HepG2 (cell line): Measurements from ENCODE around the gene OAS3. TPM values are rescaled to one million over a fixed set of nuclear protein-coding genes. Genes with fewer than 3 reads are reported as not detected.

ENCODE experiments used
- ATAC-seq: fragments of 200-7000 bp; cut with Tn5 transposase; 3 replicates; pipeline ENCODE4 v1.9.1; 2020; ENCODE audit warnings: mild to moderate bottlenecking, moderate library complexity
- BruUV-seq: library from RNA; stranded (reverse); fragments of 400-500 nt; replicated peaks from 2 replicates; lab custom pipeline; 2021; lab: Mats Ljungman, UMichigan
- CTCF ChIA-PET: fragments of 300-600 bp; formaldehyde crosslinking; extraction: SDS; loops from one replicate; lab custom pipeline; 2021; ENCODE audit warnings: low total read pairs, inconsistent platforms, low intra/inter-chr PET ratio; lab: Yijun Ruan, JAX
- POLR2A ChIA-PET: fragments of 350-600 bp; sonication (Branson Sonifier 250); formaldehyde crosslinking; loops from one replicate; lab custom pipeline; 2020; ENCODE audit warnings: antibody characterized with exemption, inconsistent platforms; lab: Yijun Ruan, JAX
- DNase-seq: peaks from one replicate; pipeline ENCODE4 v3.0.0-alpha.2; 2015; ENCODE audit warnings: low spot score
- FAIRE-seq: peaks from 3 replicates; lab custom pipeline; 2011; peaks lifted over from hg19 to GRCh38; lab: Jason Lieb, UNC
- H2AFZ ChIP-seq: one replicate; pipeline ENCODE4 v1.6.1; 2011; ENCODE audit warnings: low read length, inconsistent platforms
- H3K27ac ChIP-seq: fragments of 300-600 bp; 3 replicates; pipeline ENCODE4 v1.8.0; 2011; ENCODE audit warnings: mixed run types, mild to moderate bottlenecking, mixed read lengths, low read length, inconsistent platforms; ENCODE audit not compliant: insufficient read depth; ENCODE audit errors: extremely low read length
- H3K27me3 ChIP-seq, 2 experiments: fragments of 200-600 bp in 1 of 2; 2 replicates in 1 of 2; 3 replicates in 1 of 2; pipeline versions ENCODE4 v1.6.0 to v1.8.0; 2011; ENCODE audit warnings: low read length in 2 of 2, mild to moderate bottlenecking in 2 of 2, moderate library complexity in 2 of 2, inconsistent platforms in 1 of 2; ENCODE audit not compliant: insufficient read depth in 2 of 2, control insufficient read depth in 1 of 2
- H3K36me3 ChIP-seq, 2 experiments: fragments of 200-600 bp in 1 of 2; replicated peaks in 1 of 2; 2 replicates in 1 of 2; 3 replicates in 1 of 2; pipeline versions ENCODE4 v1.5.1 to v1.8.0; 2011; ENCODE audit warnings: low read length in 2 of 2, inconsistent platforms in 1 of 2; ENCODE audit not compliant: insufficient read depth in 2 of 2, control insufficient read depth in 1 of 2
- H3K4me1 ChIP-seq: 2 replicates; pipeline ENCODE4 v1.5.1; 2012; ENCODE audit warnings: low read length, inconsistent platforms; ENCODE audit not compliant: insufficient read depth
- H3K4me2 ChIP-seq: 2 replicates; pipeline ENCODE4 v1.6.0; 2011; ENCODE audit warnings: low read depth, low read length, inconsistent platforms
- H3K4me3 ChIP-seq, 3 experiments: fragments of 200-600 bp in 1 of 3; sonication (generic), shearing (Covaris generic) in 1 of 3; replicated peaks in 1 of 3; 2 replicates each; pipeline ENCODE4 v1.5.1; 2011 to 2016; ENCODE audit warnings: low read length in 3 of 3, inconsistent platforms in 2 of 3, low read depth in 2 of 3, mild to moderate bottlenecking in 2 of 3, control low read depth in 1 of 3, mixed read lengths in 1 of 3; ENCODE audit not compliant: insufficient read depth in 1 of 3
- H3K79me2 ChIP-seq: one replicate; pipeline ENCODE4 v1.6.1; 2011; ENCODE audit warnings: low read length, inconsistent platforms; ENCODE audit not compliant: insufficient read depth
- H3K9ac ChIP-seq: 2 replicates; pipeline ENCODE4 v1.6.0; 2011; ENCODE audit warnings: mild to moderate bottlenecking, low read depth, low read length, inconsistent platforms; ENCODE audit not compliant: insufficient read depth
- H3K9me3 ChIP-seq: 2 replicates; pipeline ENCODE4 v1.5.1; 2012; ENCODE audit warnings: mild to moderate bottlenecking, low read length
- H4K20me1 ChIP-seq: 2 replicates; pipeline ENCODE4 v1.6.0; 2011; ENCODE audit warnings: inconsistent platforms, mild to moderate bottlenecking, low read length, moderate library complexity; ENCODE audit not compliant: insufficient read depth
- GFI1 ChIP-seq: sonication (generic); formaldehyde crosslinking; IDR thresholded peaks from 2 replicates; pipeline ENCODE4 v1.5.0; 2020; ENCODE audit warnings: missing genetic modification reagents, mild to moderate bottlenecking, borderline replicate concordance
- HNRNPH1 ChIP-seq: fragments of 200-400 bp; formaldehyde crosslinking; optimal IDR thresholded peaks from 2 replicates; pipeline ENCODE3; 2017; ENCODE audit warnings: mild to moderate bottlenecking, low read depth, low read length
- KDM2A ChIP-seq: sonication (generic); formaldehyde crosslinking; IDR thresholded peaks from 2 replicates; pipeline ENCODE4 v1.4.0; 2020; ENCODE audit warnings: low read depth, missing genetic modification reagents, borderline replicate concordance
- MXI1 ChIP-seq: IDR thresholded peaks from 3 replicates; pipeline ENCODE4 v1.6.1; 2012; ENCODE audit warnings: low read depth, low read length, inconsistent platforms, borderline replicate concordance
- ZNF12 ChIP-seq: sonication (generic); formaldehyde crosslinking; IDR thresholded peaks from 2 replicates; pipeline ENCODE4 v1.5.0; 2020; ENCODE audit warnings: missing genetic modification reagents
- ZNF446 ChIP-seq: sonication (generic); formaldehyde crosslinking; IDR thresholded peaks from 2 replicates; pipeline ENCODE4 v1.5.0; 2020; ENCODE audit warnings: mild to moderate bottlenecking, missing genetic modification reagents
- ZNF530 ChIP-seq: sonication (generic); formaldehyde crosslinking; IDR thresholded peaks from 2 replicates; pipeline ENCODE4 v1.5.0; 2020; ENCODE audit warnings: low read depth, mild to moderate bottlenecking, missing genetic modification reagents
- WGBS: methylation state at CpG from one replicate; pipeline ENCODE4 v1.1.6; 2017; ENCODE audit warnings: low lambda C conversion rate; 5-methylcytosine and 5-hydroxymethylcytosine counted together
- in situ Hi-C: cut with HindIII; loops from 2 replicates; pipeline ENCODE4 v1.10.0; 2017; ENCODE audit warnings: low pct_unique_long_range_greater_than_20kb; ENCODE audit not compliant: extremely low pct_ligation_motif_present
- intact Hi-C: fragments of 100-400 bp; cut with micrococcal nuclease; formaldehyde crosslinking; loops from one replicate; pipeline ENCODE4 v1.10.0; 2022; ENCODE audit not compliant: unreplicated experiment
- polyA plus RNA-seq, 8 experiments: library from polyadenylated mRNA; depleted of rRNA in 3 of 8; stranded (reverse) in 7 of 8; unstranded in 1 of 8; fragments of >200 nt; fragmentation: Illumina TruSeq in 4 of 8; extraction: Trizol in 4 of 8; gene quantifications; 2 replicates each; pipeline versions ENCODE4 v1.2.1 to v1.2.3, GENCODE V29; 2011 to 2016; ENCODE audit warnings: low read depth in 4 of 8, missing spikeins in 1 of 8, mixed read lengths in 1 of 8; ENCODE audit not compliant: insufficient read depth in 1 of 8
- total RNA-seq, 5 experiments: library from RNA; depleted of rRNA; stranded (reverse); fragments of >200 nt; fragmentation: Illumina TruSeq; extraction: Trizol; gene quantifications; 2 replicates each; pipeline ENCODE4 v1.2.3, GENCODE V29; 2016; ENCODE audit warnings: low read depth in 1 of 5
- TF ChIP-seq, protein P1 (sequence below): IDR thresholded peaks from 2 replicates; pipeline ENCODE4 v1.6.1; 2016; ENCODE audit warnings: mild to moderate bottlenecking
- TF ChIP-seq, protein P2 (sequence below): sonication (generic); formaldehyde crosslinking; conservative IDR thresholded peaks from 2 replicates; pipeline ENCODE4 v1.8.0; 2022; ENCODE audit warnings: low read depth, missing genetic modification reagents
- TF ChIP-seq, protein P3 (sequence below), 2 experiments: fragments of 450-650 bp in 1 of 2; sonication (generic) in 1 of 2; formaldehyde crosslinking; IDR thresholded peaks; 2 replicates each; pipeline versions ENCODE4 v1.5.0 to v1.8.0; 2020 to 2022; ENCODE audit warnings: mild to moderate bottlenecking in 1 of 2, missing genetic modification reagents in 1 of 2
- TF ChIP-seq, protein P4 (sequence below): sonication (generic); formaldehyde crosslinking; IDR thresholded peaks from one replicate; pipeline ENCODE4 v1.5.1; 2020; ENCODE audit warnings: mild to moderate bottlenecking, missing genetic modification reagents; ENCODE audit errors: not compliant biosample characterization

OAS3 gene
- total and polyA plus RNA-seq, 2 of the 13 experiments (the other 11 are each of a cell fraction or from before 2014, with no cell fraction given) = 4.8 to 10.5 TPM

DNA sequence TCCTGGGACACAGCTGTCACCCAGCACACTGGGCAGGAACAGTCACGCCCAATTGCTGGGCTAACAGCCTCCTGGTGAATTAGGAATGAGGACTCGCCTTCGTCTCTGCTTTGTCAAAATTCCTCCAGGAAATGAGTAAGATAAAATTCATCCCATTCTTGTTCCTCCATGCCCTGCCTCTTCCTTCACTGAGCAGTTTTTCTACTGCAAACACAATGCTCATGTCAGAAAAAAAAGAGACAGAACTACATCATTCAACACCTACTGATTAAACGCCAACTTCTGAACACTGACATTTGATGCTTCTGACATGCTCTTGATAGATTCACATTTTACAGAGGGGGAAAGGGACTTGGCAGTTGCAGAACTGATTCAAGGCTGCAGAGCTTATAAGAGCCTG lies 80.8 kb downstream of the OAS3 start (continued):
- TF ChIP-seq, protein P1, sequence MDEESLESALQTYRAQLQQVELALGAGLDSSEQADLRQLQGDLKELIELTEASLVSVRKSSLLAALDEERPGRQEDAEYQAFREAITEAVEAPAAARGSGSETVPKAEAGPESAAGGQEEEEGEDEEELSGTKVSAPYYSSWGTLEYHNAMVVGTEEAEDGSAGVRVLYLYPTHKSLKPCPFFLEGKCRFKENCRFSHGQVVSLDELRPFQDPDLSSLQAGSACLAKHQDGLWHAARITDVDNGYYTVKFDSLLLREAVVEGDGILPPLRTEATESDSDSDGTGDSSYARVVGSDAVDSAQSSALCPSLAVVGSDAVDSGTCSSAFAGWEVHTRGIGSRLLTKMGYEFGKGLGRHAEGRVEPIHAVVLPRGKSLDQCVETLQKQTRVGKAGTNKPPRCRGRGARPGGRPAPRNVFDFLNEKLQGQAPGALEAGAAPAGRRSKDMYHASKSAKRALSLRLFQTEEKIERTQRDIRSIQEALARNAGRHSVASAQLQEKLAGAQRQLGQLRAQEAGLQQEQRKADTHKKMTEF (CRISPR knock-in tag) = no peak

DNA sequence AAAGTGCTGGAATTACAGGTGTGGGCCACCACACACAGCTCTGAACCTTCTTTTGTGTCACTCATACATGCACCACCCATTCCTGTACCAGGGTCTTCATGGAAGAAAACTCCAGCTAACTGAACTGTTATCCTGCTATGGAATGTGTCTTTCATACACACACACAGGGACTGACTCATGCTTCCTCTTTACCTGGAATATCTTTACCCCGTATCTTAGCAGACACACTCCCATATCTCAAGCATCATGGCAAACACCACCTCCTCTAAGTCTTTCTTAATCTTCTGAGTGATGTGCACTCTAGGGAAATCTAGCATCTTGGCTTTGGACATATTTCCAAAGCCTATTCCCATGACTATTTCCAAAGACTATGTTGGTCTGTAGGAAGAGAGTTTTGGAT lies 83.2 kb downstream of the OAS3 start:
- BruUV-seq = no TSS peak
- 0% methylated on average over 1 of the region's 1 CpG for WGBS
- no peak for FAIRE-seq
- TF ChIP-seq KDM2A (CRISPR knock-in tag) = no peak
- TF ChIP-seq, protein P2, sequence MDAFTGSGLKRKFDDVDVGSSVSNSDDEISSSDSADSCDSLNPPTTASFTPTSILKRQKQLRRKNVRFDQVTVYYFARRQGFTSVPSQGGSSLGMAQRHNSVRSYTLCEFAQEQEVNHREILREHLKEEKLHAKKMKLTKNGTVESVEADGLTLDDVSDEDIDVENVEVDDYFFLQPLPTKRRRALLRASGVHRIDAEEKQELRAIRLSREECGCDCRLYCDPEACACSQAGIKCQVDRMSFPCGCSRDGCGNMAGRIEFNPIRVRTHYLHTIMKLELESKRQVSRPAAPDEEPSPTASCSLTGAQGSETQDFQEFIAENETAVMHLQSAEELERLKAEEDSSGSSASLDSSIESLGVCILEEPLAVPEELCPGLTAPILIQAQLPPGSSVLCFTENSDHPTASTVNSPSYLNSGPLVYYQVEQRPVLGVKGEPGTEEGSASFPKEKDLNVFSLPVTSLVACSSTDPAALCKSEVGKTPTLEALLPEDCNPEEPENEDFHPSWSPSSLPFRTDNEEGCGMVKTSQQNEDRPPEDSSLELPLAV (CRISPR knock-in tag) = no peak
- TF ChIP-seq ZNF446 = no peak
- TF ChIP-seq HNRNPH1 = no peak
- TF ChIP-seq, protein P3, sequence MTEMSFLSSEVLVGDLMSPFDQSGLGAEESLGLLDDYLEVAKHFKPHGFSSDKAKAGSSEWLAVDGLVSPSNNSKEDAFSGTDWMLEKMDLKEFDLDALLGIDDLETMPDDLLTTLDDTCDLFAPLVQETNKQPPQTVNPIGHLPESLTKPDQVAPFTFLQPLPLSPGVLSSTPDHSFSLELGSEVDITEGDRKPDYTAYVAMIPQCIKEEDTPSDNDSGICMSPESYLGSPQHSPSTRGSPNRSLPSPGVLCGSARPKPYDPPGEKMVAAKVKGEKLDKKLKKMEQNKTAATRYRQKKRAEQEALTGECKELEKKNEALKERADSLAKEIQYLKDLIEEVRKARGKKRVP (CRISPR knock-in tag; IDR thresholded peaks at IDR 0.05) = no peak
- TF ChIP-seq ZNF12 = no peak
- no peak for TF ChIP-seq GFI1 (CRISPR knock-in tag)
- no peak for TF ChIP-seq ZNF530 (CRISPR knock-in tag)
- TF ChIP-seq MXI1 = no peak
- TF ChIP-seq, protein P4, sequence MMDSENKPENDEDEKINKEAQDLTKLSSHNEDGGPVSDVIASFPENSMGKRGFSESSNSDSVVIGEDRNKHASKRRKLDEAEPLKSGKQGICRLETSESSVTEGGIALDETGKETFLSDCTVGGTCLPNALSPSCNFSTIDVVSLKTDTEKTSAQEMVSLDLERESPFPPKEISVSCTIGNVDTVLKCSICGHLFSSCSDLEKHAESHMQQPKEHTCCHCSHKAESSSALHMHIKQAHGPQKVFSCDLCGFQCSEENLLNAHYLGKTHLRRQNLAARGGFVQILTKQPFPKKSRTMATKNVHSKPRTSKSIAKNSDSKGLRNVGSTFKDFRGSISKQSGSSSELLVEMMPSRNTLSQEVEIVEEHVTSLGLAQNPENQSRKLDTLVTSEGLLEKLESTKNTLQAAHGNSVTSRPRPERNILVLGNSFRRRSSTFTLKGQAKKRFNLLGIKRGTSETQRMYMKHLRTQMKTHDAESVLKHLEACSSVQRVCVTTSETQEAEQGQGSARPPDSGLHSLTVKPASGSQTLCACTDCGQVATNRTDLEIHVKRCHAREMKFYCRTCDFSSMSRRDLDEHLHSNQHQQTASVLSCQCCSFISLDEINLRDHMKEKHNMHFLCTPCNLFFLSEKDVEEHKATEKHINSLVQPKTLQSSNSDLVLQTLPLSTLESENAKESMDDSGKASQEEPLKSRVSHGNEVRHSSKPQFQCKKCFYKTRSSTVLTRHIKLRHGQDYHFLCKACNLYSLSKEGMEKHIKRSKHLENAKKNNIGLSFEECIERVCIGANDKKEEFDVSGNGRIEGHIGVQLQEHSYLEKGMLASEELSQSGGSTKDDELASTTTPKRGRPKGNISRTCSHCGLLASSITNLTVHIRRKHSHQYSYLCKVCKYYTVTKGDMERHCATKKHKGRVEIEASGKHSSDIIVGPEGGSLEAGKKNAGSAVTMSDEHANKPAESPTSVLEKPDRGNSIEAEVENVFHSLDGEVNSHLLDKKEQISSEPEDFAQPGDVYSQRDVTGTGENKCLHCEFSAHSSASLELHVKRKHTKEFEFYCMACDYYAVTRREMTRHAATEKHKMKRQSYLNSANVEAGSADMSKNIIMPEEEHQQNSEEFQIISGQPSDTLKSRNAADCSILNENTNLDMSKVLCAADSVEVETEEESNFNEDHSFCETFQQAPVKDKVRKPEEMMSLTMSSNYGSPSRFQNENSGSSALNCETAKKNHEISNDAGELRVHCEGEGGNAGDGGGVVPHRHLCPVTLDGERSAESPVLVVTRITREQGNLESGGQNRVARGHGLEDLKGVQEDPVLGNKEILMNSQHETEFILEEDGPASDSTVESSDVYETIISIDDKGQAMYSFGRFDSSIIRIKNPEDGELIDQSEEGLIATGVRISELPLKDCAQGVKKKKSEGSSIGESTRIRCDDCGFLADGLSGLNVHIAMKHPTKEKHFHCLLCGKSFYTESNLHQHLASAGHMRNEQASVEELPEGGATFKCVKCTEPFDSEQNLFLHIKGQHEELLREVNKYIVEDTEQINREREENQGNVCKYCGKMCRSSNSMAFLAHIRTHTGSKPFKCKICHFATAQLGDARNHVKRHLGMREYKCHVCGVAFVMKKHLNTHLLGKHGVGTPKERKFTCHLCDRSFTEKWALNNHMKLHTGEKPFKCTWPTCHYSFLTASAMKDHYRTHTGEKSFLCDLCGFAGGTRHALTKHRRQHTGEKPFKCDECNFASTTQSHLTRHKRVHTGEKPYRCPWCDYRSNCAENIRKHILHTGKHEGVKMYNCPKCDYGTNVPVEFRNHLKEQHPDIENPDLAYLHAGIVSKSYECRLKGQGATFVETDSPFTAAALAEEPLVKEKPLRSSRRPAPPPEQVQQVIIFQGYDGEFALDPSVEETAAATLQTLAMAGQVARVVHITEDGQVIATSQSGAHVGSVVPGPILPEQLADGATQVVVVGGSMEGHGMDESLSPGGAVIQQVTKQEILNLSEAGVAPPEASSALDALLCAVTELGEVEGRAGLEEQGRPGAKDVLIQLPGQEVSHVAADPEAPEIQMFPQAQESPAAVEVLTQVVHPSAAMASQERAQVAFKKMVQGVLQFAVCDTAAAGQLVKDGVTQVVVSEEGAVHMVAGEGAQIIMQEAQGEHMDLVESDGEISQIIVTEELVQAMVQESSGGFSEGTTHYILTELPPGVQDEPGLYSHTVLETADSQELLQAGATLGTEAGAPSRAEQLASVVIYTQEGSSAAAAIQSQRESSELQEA (CRISPR knock-in tag) = no peak

More for the DNA sequence above, 83.2 kb downstream of the OAS3 start:
- no peaks in the 10 kb centered on the region for H3K79me2 ChIP-seq
- peaks cover 0 to 3% of the 10 kb centered on the region in 2 experiments; a peak in 1 of 5 replicates for H3K27me3 ChIP-seq
- ATAC-seq (no peak), DNase-seq (no peak)
- H3K9ac ChIP-seq = no peak overlapping the region
- POLR2A ChIA-PET = no interaction called here
- no peaks in the 10 kb centered on the region for H3K9me3 ChIP-seq
- intact Hi-C loops (no loop called here), in situ Hi-C loops (no loop called here)
- H3K4me2 ChIP-seq = no peak overlapping the region
- H3K4me3 ChIP-seq = no peak overlapping the region
- H2AFZ ChIP-seq = no peak overlapping the region
- CTCF ChIA-PET = no interaction called here
- no peaks in the 10 kb centered on the region for H3K4me1 ChIP-seq
- no peak overlapping the region for H3K27ac ChIP-seq
- H3K36me3 ChIP-seq = no peaks in the 10 kb centered on the region
- no peaks in the 10 kb centered on the region for H4K20me1 ChIP-seq
